ENCODE data around the gene DNM3.
A peak's percentile ranks its signal among the peaks of the same experiment; 100 is the strongest.

DNM3 gene

DNA sequence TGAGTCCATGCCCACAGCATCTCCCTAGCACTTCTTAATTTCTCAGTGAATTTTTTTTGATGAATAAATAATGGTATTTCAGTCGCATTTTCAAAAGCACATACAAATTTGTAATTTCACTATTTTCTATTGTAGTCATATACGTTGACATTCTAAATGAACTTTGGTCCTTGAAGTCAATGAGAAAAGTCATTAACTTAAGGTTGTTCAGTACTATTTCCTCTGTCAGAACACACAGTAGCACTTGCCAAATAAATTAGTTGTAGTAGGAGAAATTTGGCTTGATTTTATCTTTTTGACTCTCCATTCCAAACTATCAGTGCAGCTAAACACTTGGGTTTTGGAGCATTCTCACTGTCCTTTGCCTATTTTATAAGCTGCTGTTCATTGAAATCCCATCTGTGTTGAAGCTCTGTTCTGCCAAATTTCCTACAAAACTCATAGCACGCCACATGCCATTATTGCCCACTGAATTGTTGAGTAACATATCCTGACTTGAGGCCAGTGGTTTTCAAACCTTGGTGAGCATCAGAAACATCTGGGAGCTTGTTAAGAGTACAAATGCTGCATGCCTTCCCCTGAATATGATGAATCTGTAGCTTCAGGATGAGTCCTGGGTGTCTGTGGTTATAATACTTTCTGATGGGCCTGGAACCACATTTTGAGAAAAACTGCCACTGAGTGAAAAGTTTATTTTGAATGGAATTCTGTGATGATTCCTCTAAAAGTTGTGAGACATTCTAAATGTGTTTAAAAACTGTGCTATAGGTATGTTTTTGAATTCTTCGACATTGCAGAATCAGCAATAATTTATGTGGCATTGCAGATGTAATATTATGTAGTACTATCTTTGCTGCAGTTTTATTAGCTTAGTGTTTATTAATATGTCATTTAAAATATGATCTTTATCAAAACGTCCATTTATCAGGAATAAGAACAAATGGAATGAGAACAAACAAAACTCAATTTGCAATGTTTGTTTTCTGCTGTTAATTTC, 78.9 kb downstream of the DNM3 start:
- DNase-seq (ENCODE audit: low spot score): no peak

- no peak for DNase-seq (ENCODE audit: low spot score)
Measured at GRCh38 chr1:171922999-171923398, 81.7 kb downstream of the DNM3 start.

GRCh38 chr1:171929121-171929520, 87.8 kb downstream of the DNM3 start:
- no peak for DNase-seq (ENCODE audit: low spot score)

- DNase-seq (ENCODE audit: low spot score): no peak
Measured at GRCh38 chr1:171931752-171932151, 90.5 kb downstream of the DNM3 start.

DNA sequence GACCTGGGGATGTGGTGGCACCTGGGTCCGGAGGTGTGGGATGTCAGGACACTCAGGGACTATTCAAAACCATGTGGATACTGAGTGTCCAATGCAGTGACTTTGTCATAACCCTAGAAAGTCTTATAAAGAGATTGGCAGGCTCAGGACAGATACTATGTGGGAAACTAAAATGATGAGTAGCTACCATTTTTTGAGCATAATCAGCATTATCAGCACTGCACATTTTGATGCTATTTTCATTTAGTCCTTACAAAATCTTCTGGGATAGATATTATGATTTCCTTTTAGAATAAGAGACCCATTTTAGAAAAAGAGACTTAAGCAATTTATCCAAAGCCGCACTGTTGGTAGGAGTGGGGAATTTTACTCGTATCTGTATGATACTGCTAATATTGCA, 93.4 kb downstream of the DNM3 start:
- DNase-seq (ENCODE audit: low spot score): no peak

DNA sequence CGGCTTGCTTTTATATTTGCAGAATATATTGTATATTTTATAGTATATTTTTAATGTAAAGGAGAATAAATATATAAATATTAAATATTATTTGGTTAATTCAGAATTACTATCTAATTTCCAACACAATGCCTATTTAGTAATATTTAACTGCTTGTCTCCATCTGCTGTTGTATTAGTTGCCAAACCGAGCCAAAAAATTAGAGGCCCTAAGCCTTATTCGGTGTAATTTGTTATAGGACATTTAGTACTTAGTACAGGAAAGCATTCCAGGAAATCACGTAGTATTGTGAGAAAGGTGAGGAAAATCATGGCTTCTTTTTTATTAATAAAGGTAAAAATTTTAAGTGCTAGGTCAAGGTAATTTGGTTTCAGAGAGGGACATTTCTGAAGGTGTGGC, 93.8 kb downstream of the DNM3 start:
- DNase-seq (ENCODE audit: low spot score): no peak

- no peak for DNase-seq (ENCODE audit: low spot score)
Measured at GRCh38 chr1:171935664-171936063, 94.4 kb downstream of the DNM3 start.

- no peak for DNase-seq (ENCODE audit: low spot score)
Measured at GRCh38 chr1:171937938-171938337, 96.6 kb downstream of the DNM3 start.

DNA sequence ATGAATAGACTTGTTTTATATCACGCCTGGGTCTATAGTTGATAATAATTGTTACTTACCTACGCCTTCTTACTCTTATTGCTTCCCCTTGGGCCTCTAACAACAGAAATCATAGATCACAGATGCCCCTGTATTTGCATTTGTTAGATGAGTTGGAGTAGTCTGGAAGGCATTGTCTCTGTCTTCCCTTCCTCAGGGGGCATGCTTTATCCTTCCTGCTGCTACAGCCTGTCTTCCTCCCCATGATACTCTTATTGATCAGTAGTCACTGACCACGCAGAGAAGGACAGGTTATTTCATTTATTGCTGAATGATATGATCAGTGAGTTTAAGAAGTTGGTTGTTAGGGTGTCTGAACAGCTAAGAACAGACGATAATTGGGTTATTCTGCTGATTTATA, 98.4 kb downstream of the DNM3 start:
- DNase-seq (ENCODE audit: low spot score): no peak

GRCh38 chr1:171940368-171940767, 99.1 kb downstream of the DNM3 start:
- no peak for DNase-seq (ENCODE audit: low spot score)

DNA sequence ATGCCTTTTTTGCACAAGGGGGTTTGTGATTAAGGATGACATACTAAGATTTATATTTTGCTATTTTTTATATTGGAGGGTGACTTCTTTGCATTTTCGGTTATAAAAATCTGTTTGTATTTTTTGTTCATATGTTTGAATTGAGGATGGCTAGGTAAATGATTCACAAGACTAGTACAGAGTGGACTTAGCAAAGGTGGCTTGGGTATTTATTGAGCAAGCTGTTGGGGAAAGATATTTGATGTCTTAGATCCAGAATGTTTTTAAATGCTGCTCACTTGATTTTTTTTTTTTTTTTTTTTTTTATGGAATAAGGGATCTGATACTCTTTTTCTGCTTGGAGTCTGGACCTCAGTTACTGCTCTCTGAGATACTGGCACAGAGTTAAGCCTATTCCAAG, 100.6 kb downstream of the DNM3 start:
- no peak for DNase-seq (ENCODE audit: low spot score)

- DNase-seq (ENCODE audit: low spot score): no peak
Measured at GRCh38 chr1:171943973-171944561, 102.8 kb downstream of the DNM3 start.

DNA sequence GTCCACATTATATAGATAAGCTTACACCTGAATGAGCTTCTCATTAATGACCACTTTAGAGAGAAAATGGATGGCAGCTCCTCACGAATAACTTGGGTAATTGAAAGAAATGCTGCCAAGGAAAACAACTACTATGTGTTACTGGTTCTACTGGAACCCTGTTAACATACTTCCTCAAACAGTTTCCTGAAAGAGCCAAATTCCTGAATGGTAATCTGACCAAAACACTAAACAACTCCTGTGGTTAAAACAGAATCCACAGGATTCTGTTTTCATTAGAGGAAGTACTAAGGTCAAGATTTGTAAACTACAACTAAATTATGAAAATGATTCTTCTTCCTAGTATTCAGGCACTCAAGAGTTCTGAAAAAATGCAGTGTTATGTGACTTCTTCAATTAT, 107.2 kb downstream of the DNM3 start:
- no peak for DNase-seq (ENCODE audit: low spot score)

DNA sequence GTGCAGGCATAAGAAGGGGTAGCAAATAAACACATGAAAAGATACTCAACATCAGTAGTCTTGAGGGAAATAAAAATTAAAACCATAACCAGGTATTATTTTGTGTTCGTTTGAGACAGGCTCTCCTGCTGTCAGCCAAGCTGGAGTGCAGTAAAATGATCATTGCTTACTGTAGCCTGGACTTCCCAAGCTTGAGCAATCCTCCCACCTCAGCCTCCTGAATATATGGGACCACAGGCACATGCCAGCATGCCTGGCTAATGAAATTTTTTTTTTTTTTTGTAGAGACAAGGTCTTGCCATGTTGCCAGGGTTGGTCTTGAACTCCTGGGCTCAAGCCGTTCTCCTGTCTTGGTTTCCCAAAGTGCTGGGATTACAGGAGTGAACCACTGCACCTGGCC, 108.0 kb downstream of the DNM3 start:
- DNase-seq (ENCODE audit: low spot score): no peak

DNA sequence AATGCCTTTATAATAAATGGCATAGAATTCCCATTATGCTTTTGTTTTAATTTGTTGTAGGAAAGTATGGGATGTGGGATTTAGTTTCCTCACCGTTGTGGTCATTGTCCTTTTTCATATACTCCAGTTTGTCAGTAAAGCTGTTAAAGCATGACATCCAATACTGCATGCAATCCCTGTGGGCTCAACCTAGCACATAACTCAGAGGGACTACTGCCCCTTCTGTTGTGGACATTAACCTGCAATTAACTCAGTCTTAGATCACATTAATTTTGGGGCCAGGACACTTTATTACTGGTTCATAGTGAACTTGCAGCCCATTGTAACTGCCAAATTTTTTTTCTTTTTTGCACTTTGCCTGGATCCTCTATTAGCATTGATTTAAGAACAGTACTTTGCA, 112.5 kb downstream of the DNM3 start:
- no peak for DNase-seq (ENCODE audit: low spot score)

DNA sequence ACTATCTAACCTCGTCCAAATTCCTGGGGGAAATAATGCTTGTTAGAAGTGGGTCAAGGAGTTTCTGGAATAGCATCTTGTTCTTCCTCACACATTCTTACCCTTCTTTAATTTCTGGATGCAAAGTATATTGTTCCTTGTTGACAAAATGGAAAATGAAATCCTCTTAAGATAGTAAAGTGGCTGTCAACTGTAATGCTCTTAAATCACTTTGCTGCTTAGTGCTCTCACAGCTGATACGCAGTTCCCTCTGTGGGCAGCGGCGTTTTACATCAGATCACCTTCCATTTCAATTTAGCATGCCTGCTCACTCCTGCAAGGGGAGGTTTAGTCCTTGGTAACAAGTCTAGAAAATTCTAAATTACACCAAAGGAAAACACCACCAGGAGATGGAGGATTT, 113.1 kb downstream of the DNM3 start:
- DNase-seq (ENCODE audit: low spot score): peak; percentile 20

- no peak for DNase-seq (ENCODE audit: low spot score)
Measured at GRCh38 chr1:171961861-171962260, 120.6 kb downstream of the DNM3 start.

- DNase-seq (ENCODE audit: low spot score): no peak
Measured at GRCh38 chr1:171963762-171964161, 122.5 kb downstream of the DNM3 start.

GRCh38 chr1:171965777-171966176, 124.5 kb downstream of the DNM3 start:
- no peak for DNase-seq (ENCODE audit: low spot score)

- DNase-seq (ENCODE audit: low spot score): no peak
Measured at GRCh38 chr1:171966426-171967220, 125.3 kb downstream of the DNM3 start.

GRCh38 chr1:171969226-171969625, 127.9 kb downstream of the DNM3 start:
- no peak for DNase-seq (ENCODE audit: low spot score)

DNA sequence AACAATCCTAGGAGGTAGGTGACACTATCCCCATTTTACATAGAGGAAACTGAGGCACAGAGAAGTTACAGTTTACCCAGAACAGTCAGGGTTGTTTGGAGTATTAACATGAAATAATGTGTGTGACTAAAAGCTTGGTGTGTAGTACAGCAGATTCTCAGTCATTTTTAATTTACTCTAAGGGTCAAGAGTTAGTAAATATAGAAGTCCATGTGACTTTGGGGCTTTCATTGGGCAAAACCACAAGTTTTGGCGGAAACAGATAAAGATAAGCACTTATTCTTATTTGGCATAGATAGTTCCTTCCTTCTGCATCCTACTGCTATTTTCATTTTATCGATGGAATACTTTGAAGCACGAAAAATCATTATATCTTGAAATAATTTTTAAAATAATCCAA, 128.5 kb downstream of the DNM3 start:
- DNase-seq (ENCODE audit: low spot score): no peak

DNA sequence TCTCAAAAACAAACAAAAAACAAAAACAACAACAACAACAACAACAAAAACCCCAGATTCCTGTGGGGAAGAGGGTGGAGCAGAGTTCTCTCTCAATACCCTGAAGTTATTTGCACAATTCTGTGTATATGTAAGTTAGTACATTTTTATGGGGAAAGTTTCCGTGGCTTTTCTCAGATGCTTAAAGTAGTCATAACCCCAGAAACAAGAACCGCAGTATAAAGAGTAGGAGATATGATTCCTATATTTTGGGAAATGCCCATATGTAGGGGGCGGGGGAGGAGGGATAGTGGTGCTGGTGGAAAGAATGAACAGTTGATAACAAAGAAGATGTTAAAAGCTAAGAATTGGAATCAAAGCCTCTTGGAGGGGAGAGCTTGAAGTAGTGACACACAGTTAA, 131.5 kb downstream of the DNM3 start:
- DNase-seq (ENCODE audit: low spot score): no peak

Measured in putamen (tissue), 1 donor.